CD4-positive, alpha-beta memory T cell (primary cell): ENCODE data around the gene NNT. TPM values are rescaled to one million over a fixed set of nuclear protein-coding genes. Genes with fewer than 3 reads are reported as not detected.
"Not testable (repeated sequence)": the region's sequence is repeated elsewhere in the genome, so short reads cannot be mapped to it uniquely, and the experiment has no call there.

ENCODE experiments used
- CTCF ChIA-PET: fragments of 350-600 bp; sonication (Branson Sonifier 250); formaldehyde crosslinking; loops from one replicate; lab custom pipeline; 2021; ENCODE audit warnings: inconsistent platforms; ENCODE audit not compliant: partially characterized antibody; lab: Charles Lee
- POLR2A ChIA-PET: fragments of 350-600 bp; sonication (Branson Sonifier 250); formaldehyde crosslinking; loops from one replicate; lab custom pipeline; 2021; ENCODE audit not compliant: partially characterized antibody; lab: Charles Lee
- DNase-seq, 5 donors: peaks; one replicate each; pipeline versions ENCODE4 v3.0.0 to v3.0.0-alpha.2; 2020 to 2022; ENCODE audit warnings: mixed read lengths in 1 of 5
- H3K27ac ChIP-seq: one replicate; pipeline ENCODE4 v1.7.0; 2013; ENCODE audit warnings: low read depth, low read length
- H3K27me3 ChIP-seq: 2 replicates; pipeline ENCODE4 v1.7.0; 2013; ENCODE audit warnings: mild to moderate bottlenecking, low read length, moderate library complexity; ENCODE audit not compliant: insufficient read depth
- H3K36me3 ChIP-seq: 2 replicates; pipeline ENCODE4 v1.7.0; 2013; ENCODE audit warnings: mild to moderate bottlenecking, low read length, moderate library complexity; ENCODE audit not compliant: insufficient read depth
- H3K4me1 ChIP-seq: 2 replicates; pipeline ENCODE4 v1.7.0; 2013; ENCODE audit warnings: mild to moderate bottlenecking, low read length, moderate library complexity; ENCODE audit not compliant: insufficient read depth
- H3K4me3 ChIP-seq, 2 donors: one replicate each; pipeline ENCODE4 v1.7.0; 2013; ENCODE audit warnings: low read length in 2 of 2, mild to moderate bottlenecking in 1 of 2
- H3K9me3 ChIP-seq, 2 donors: one replicate each; pipeline ENCODE4 v1.7.0; 2013; ENCODE audit warnings: low read length in 2 of 2, control low read depth in 1 of 2; ENCODE audit not compliant: control insufficient read depth in 1 of 2
- H3K27ac Mint-ChIP-seq, 7 donors: one replicate each; pipeline ENCODE4 v1.8.0; 2020 to 2021; ENCODE audit warnings: mixed read lengths in 7 of 7, mild to moderate bottlenecking in 6 of 7, inconsistent platforms in 3 of 7, moderate library complexity in 3 of 7
- H3K27me3 Mint-ChIP-seq, 2 donors: one replicate each; pipeline ENCODE4 v1.8.0; 2020 to 2021; ENCODE audit warnings: mixed read lengths in 2 of 2
- H3K36me3 Mint-ChIP-seq, 2 donors: one replicate each; pipeline ENCODE4 v1.8.0; 2020 to 2021; ENCODE audit warnings: mixed read lengths in 2 of 2, inconsistent platforms in 1 of 2, mild to moderate bottlenecking in 1 of 2
- H3K4me1 Mint-ChIP-seq, 4 donors: one replicate each; pipeline ENCODE4 v1.8.0; 2020 to 2021; ENCODE audit warnings: mixed read lengths in 4 of 4, mild to moderate bottlenecking in 1 of 4
- H3K4me3 Mint-ChIP-seq, 8 donors: one replicate each; pipeline ENCODE4 v1.8.0; 2020 to 2021; ENCODE audit warnings: mixed read lengths in 8 of 8, mild to moderate bottlenecking in 7 of 8, moderate library complexity in 6 of 8, inconsistent platforms in 3 of 8
- H3K9me3 Mint-ChIP-seq, 8 donors: one replicate each; pipeline ENCODE4 v1.8.0; 2020 to 2021; ENCODE audit warnings: mixed read lengths in 8 of 8, mild to moderate bottlenecking in 5 of 8, inconsistent platforms in 3 of 8, moderate library complexity in 1 of 8
- intact Hi-C: fragments of 100-400 bp; cut with micrococcal nuclease; formaldehyde crosslinking; loops from one replicate; pipeline ENCODE4 v1.15.1; 2023
- polyA plus RNA-seq, 2 donors: library from polyadenylated mRNA; unstranded; fragments of 300-500 nt; fragmentation: Illumina TruSeq; gene quantifications; one replicate each; pipeline ENCODE4 v1.2.3, GENCODE V29; 2021
- total RNA-seq, 2 experiments: library from RNA; stranded (reverse); gene quantifications; one replicate each; pipeline ENCODE4 v1.2.3, GENCODE V29; 2021

NNT gene
- total and polyA plus RNA-seq, 4 experiments from 2014 or later = 47.0 to 74.7 (median 56.8) TPM

- no peak overlapping the region for H3K27ac Mint-ChIP-seq
Observed at GRCh38 chr5:43711496-43711895, 108.5 kb downstream of the NNT start.

GRCh38 chr5:43712081-43712480 is 109.1 kb downstream of the NNT start:
- DNase-seq = no peak

More at GRCh38 chr5:43711496-43711895, 108.5 kb downstream of the NNT start:
- H3K9me3 Mint-ChIP-seq = peaks cover 0 to 2% (median 0%) of the 10 kb centered on the region in 8 donors
- Histone ChIP-seq H3K27me3 (no peaks in the 10 kb centered on the region), H3K4me1 (no peaks in the 10 kb centered on the region), H3K9me3 (no peaks in the 10 kb centered on the region), H3K27ac (no peak overlapping the region), H3K4me3 (no peak overlapping the region), H3K36me3 (no peaks in the 10 kb centered on the region)
- ChIA-PET POLR2A (no interaction called here), CTCF (no interaction called here)
- no peaks in the 10 kb centered on the region for H3K27me3 Mint-ChIP-seq
- no peak overlapping the region for H3K4me3 Mint-ChIP-seq
- H3K4me1 Mint-ChIP-seq = peaks cover 0 to 2% (median 0%) of the 10 kb centered on the region in 4 donors
- peaks cover 3% of the 10 kb centered on the region in 2 donors for H3K36me3 Mint-ChIP-seq
- DNase-seq = no peak
- intact Hi-C loops = no loop called here

GRCh38 chr5:43719783-43720182 is 116.8 kb downstream of the NNT start:
- intact Hi-C loops, H3K4me1 Mint-ChIP-seq, DNase-seq, H3K36me3 Mint-ChIP-seq, CTCF ChIA-PET, H3K27me3 ChIP-seq, POLR2A ChIA-PET, H3K4me3 ChIP-seq, H3K36me3 ChIP-seq, H3K27me3 Mint-ChIP-seq, H3K4me1 ChIP-seq, H3K27ac Mint-ChIP-seq, H3K9me3 ChIP-seq, H3K4me3 Mint-ChIP-seq, H3K27ac ChIP-seq: not testable (repeated sequence)
- peaks cover 0 to 19% (median 12%) of the 10 kb centered on the region in 8 donors for H3K9me3 Mint-ChIP-seq

More at GRCh38 chr5:43712081-43712480, 109.1 kb downstream of the NNT start:
- intact Hi-C loops = no loop called here
- Histone ChIP-seq H3K4me1 (no peaks in the 10 kb centered on the region), H3K9me3 (no peaks in the 10 kb centered on the region), H3K4me3 (no peak overlapping the region), H3K27ac (no peak overlapping the region), H3K27me3 (no peaks in the 10 kb centered on the region), H3K36me3 (no peaks in the 10 kb centered on the region)
- Mint-ChIP-seq H3K9me3 (peaks cover 0 to 3% (median 0%) of the 10 kb centered on the region in 8 donors), H3K4me3 (no peak overlapping the region), H3K4me1 (peaks cover 0 to 3% (median 0%) of the 10 kb centered on the region in 4 donors), H3K36me3 (no peaks in the 10 kb centered on the region), H3K27ac (no peak overlapping the region), H3K27me3 (no peaks in the 10 kb centered on the region)
- ChIA-PET POLR2A (no interaction called here), CTCF (no interaction called here)

- H3K4me1 ChIP-seq = no peaks in the 10 kb centered on the region
- no peaks in the 10 kb centered on the region for H3K27me3 ChIP-seq
- H3K36me3 ChIP-seq = no peaks in the 10 kb centered on the region
- H3K9me3 ChIP-seq = no peaks in the 10 kb centered on the region
- no peaks in the 10 kb centered on the region for H3K36me3 Mint-ChIP-seq
- H3K4me1 Mint-ChIP-seq = no peaks in the 10 kb centered on the region
- H3K27ac ChIP-seq = no peak overlapping the region
- no peak for DNase-seq
- no peak overlapping the region for H3K27ac Mint-ChIP-seq
- H3K4me3 Mint-ChIP-seq = no peak overlapping the region
- ChIA-PET POLR2A (no interaction called here), CTCF (no interaction called here)
- peaks cover 0 to 3% of the 10 kb centered on the region in 2 donors for H3K27me3 Mint-ChIP-seq
- intact Hi-C loops = no loop called here
- peaks cover 0 to 5% (median 0%) of the 10 kb centered on the region in 8 donors for H3K9me3 Mint-ChIP-seq
- H3K4me3 ChIP-seq = no peak overlapping the region
Observed at GRCh38 chr5:43728581-43728980, 125.6 kb downstream of the NNT start.

- CTCF ChIA-PET = no interaction called here
- H3K36me3 Mint-ChIP-seq = no peaks in the 10 kb centered on the region
- H3K4me3 Mint-ChIP-seq = no peak overlapping the region
- Histone ChIP-seq H3K4me1 (no peaks in the 10 kb centered on the region), H3K27ac (no peak overlapping the region), H3K9me3 (no peaks in the 10 kb centered on the region), H3K4me3 (no peak overlapping the region), H3K27me3 (no peaks in the 10 kb centered on the region), H3K36me3 (no peaks in the 10 kb centered on the region)
- H3K9me3 Mint-ChIP-seq = peaks cover 0 to 1% (median 0%) of the 10 kb centered on the region in 8 donors
- H3K27ac Mint-ChIP-seq = no peak overlapping the region
- peak in 1 of 5 donors; percentile 0 for DNase-seq
- POLR2A ChIA-PET = no interaction called here
- intact Hi-C loops = no loop called here
- H3K4me1 Mint-ChIP-seq = no peaks in the 10 kb centered on the region
- peaks cover 0 to 3% of the 10 kb centered on the region in 2 donors for H3K27me3 Mint-ChIP-seq
Observed at GRCh38 chr5:43729846-43730478, 127.0 kb downstream of the NNT start.

- no peak overlapping the region for H3K4me3 ChIP-seq
- no peak for DNase-seq
- no peaks in the 10 kb centered on the region for H3K4me1 ChIP-seq
- H3K27me3 ChIP-seq = no peaks in the 10 kb centered on the region
- CTCF ChIA-PET = interaction anchor here (0.6 to 1.0 kb wide), 2 partner anchors 35 to 1043 kb away, joined by 3 read pairs; no protein-coding TSS in a partner anchor
- intact Hi-C loops = no loop called here
- Mint-ChIP-seq H3K27ac (no peak overlapping the region), H3K36me3 (no peaks in the 10 kb centered on the region), H3K27me3 (peaks cover 0 to 3% of the 10 kb centered on the region in 2 donors), H3K4me3 (no peak overlapping the region), H3K4me1 (no peaks in the 10 kb centered on the region), H3K9me3 (peaks cover 0 to 1% (median 0%) of the 10 kb centered on the region in 8 donors)
- POLR2A ChIA-PET = no interaction called here
- H3K9me3 ChIP-seq = no peaks in the 10 kb centered on the region
- no peak overlapping the region for H3K27ac ChIP-seq
- H3K36me3 ChIP-seq = no peaks in the 10 kb centered on the region
Observed at GRCh38 chr5:43730832-43731342, 127.9 kb downstream of the NNT start.

- H3K4me3 ChIP-seq = no peak overlapping the region
- H3K27ac ChIP-seq = no peak overlapping the region
- H3K4me1 ChIP-seq = no peaks in the 10 kb centered on the region
- no peaks in the 10 kb centered on the region for H3K36me3 Mint-ChIP-seq
- no peaks in the 10 kb centered on the region for H3K36me3 ChIP-seq
- no peaks in the 10 kb centered on the region for H3K27me3 ChIP-seq
- no peaks in the 10 kb centered on the region for H3K4me1 Mint-ChIP-seq
- H3K9me3 Mint-ChIP-seq = peaks cover 0 to 1% (median 0%) of the 10 kb centered on the region in 8 donors
- CTCF ChIA-PET = interaction anchor here (0.6 kb wide), 1 partner anchor 35 kb away, joined by 3 read pairs; no protein-coding TSS in a partner anchor
- H3K4me3 Mint-ChIP-seq = no peak overlapping the region
- intact Hi-C loops = no loop called here
- DNase-seq = no peak
- H3K27ac Mint-ChIP-seq = no peak overlapping the region
- H3K9me3 ChIP-seq = no peaks in the 10 kb centered on the region
- peaks cover 0 to 3% of the 10 kb centered on the region in 2 donors for H3K27me3 Mint-ChIP-seq
- POLR2A ChIA-PET = no interaction called here
Observed at GRCh38 chr5:43731573-43731972, 128.6 kb downstream of the NNT start.
